Prostate gland (tissue), 2 donors: Measurements from ENCODE around the gene SIGLEC6.

Source experiments
- CTCF ChIP-seq, 4 experiments: fragments of 200-600 bp in 2 of 4; fragments of 450-650 bp in 2 of 4; sonication (generic) in 2 of 4; IDR thresholded peaks; 1 replicate in 3 of 4; 2 replicates in 1 of 4; pipeline ENCODE4 v1.5.1; 2016 to 2019; ENCODE audit warnings: antibody characterized with exemption in 4 of 4, mild to moderate bottlenecking in 2 of 4, moderate library complexity in 2 of 4
- POLR2AphosphoS5 ChIP-seq: sonication (generic); formaldehyde crosslinking; IDR thresholded peaks from one replicate; pipeline ENCODE4 v1.6.1; 2017; ENCODE audit warnings: antibody characterized with exemption

GRCh38 chr19:51542699-51543098, 11.2 kb upstream of the SIGLEC6 start:
- no peak for TF ChIP-seq CTCF (IDR thresholded peaks at IDR 0.05)
- TF ChIP-seq POLR2AphosphoS5 = no peak
